ENCODE measurements around the gene ACOX3. TPM values are rescaled to one million over a fixed set of nuclear protein-coding genes. Genes with fewer than 3 reads are reported as not detected.

ACOX3 gene
- polyA plus RNA-seq, 1 of the 3 experiments (the other 2 are of a cell fraction) = 8.4 TPM

GRCh38 chr4:8470451-8471024 lies 30.0 kb upstream of the ACOX3 start:
- no peaks in the 10 kb centered on the region for H4K20me1 ChIP-seq (ENCODE audit: insufficient read depth)
- H3K4me1 ChIP-seq (ENCODE audit: control insufficient read depth in 1 of 2, insufficient read depth in 2 of 2, low read depth in 1 of 2, low read length in 1 of 2) = no peaks in the 10 kb centered on the region
- no peak overlapping the region for H3K4me2 ChIP-seq
- H3F3A ChIP-seq (replicated peaks; ENCODE audit: insufficient read depth) = peaks cover 5% of the 10 kb centered on the region
- POLR2A ChIA-PET = no interaction called here
- H3K4me3 ChIP-seq (ENCODE audit: low read depth in 2 of 2, low read length in 1 of 2) = no peak overlapping the region
- CTCF ChIA-PET = interaction anchor here (1.3 to 4.5 kb wide), 5 partner anchors 32 to 447 kb away, joined by 3 to 54 read pairs (median 11); partner anchors contain the start of gene CPZ
- TF ChIP-seq REST (IDR thresholded peaks at IDR 0.05; ENCODE audit: low read depth, low read length) (no peak), SMC3 (IDR thresholded peaks at IDR 0.05; ENCODE audit: low read depth, low read length) (no peak), GATA2 (CRISPR knock-in tag; IDR thresholded peaks at IDR 0.05) (no peak), YY1 (IDR thresholded peaks at IDR 0.05; ENCODE audit: low read depth) (no peak), RAD21 (IDR thresholded peaks at IDR 0.05; ENCODE audit: low read length) (no peak)
- DNase-seq = no peak
- H3K9me3 ChIP-seq = no peaks in the 10 kb centered on the region
- no peak overlapping the region for H3K9ac ChIP-seq
- no peaks in the 10 kb centered on the region for H3K27me3 ChIP-seq (ENCODE audit: insufficient read depth)
- 96% methylated on average over 13 of the region's 14 CpGs for WGBS (ENCODE audit: low lambda C conversion rate)
- H3K27ac ChIP-seq (ENCODE audit: low read depth in 2 of 2, low read length in 1 of 2) = no peak overlapping the region
- no peaks in the 10 kb centered on the region for H3K9me2 ChIP-seq
- H3K79me2 ChIP-seq (ENCODE audit: insufficient read depth) = no peaks in the 10 kb centered on the region
- H2AFZ ChIP-seq (ENCODE audit: low read depth) = no peak overlapping the region
- H3K36me3 ChIP-seq (replicated peaks in 1 of 2; ENCODE audit: control insufficient read depth in 1 of 2, insufficient read depth in 2 of 2, low read length in 1 of 2) = peaks cover 3 to 40% of the 10 kb centered on the region in 2 experiments

- no peaks in the 10 kb centered on the region for H3K9me2 ChIP-seq
- WGBS (ENCODE audit: low lambda C conversion rate) = 93% methylated on average over 12 of the region's 14 CpGs
Observed at GRCh38 chr4:8469550-8469949, 29.0 kb upstream of the ACOX3 start.

More at GRCh38 chr4:8469550-8469949, 29.0 kb upstream of the ACOX3 start:
- H3K27ac ChIP-seq (ENCODE audit: low read depth in 2 of 2, low read length in 1 of 2) = no peak overlapping the region
- TF ChIP-seq RFX5 (IDR thresholded peaks at IDR 0.05; ENCODE audit: low read length) (no peak), JUND (IDR thresholded peaks at IDR 0.05) (no peak), MEF2A (IDR thresholded peaks at IDR 0.05; ENCODE audit: borderline replicate concordance, low read depth) (no peak), IRF3 (IDR thresholded peaks at IDR 0.05; ENCODE audit: low read depth, low read length) (no peak), FOXJ3 (CRISPR knock-in tag; IDR thresholded peaks at IDR 0.05) (no peak), EP300 (IDR thresholded peaks at IDR 0.05; ENCODE audit: borderline replicate concordance in 1 of 2, low read depth in 1 of 2, low read length in 1 of 2) (no peak), SMC3 (IDR thresholded peaks at IDR 0.05; ENCODE audit: low read depth, low read length) (no peak), ELF1 (IDR thresholded peaks at IDR 0.05) (no peak), TEAD4 (IDR thresholded peaks at IDR 0.05; ENCODE audit: borderline replicate concordance, insufficient read depth) (no peak)
- POLR2A ChIA-PET = no interaction called here
- no peaks in the 10 kb centered on the region for H3K27me3 ChIP-seq (ENCODE audit: insufficient read depth)
- H3K9ac ChIP-seq = no peak overlapping the region
- H3K9me3 ChIP-seq = no peaks in the 10 kb centered on the region
- peaks cover 3 to 48% of the 10 kb centered on the region in 2 experiments for H3K36me3 ChIP-seq (replicated peaks in 1 of 2; ENCODE audit: control insufficient read depth in 1 of 2, insufficient read depth in 2 of 2, low read length in 1 of 2)
- peak; percentile 17 for DNase-seq
- H3K4me3 ChIP-seq (ENCODE audit: low read depth in 2 of 2, low read length in 1 of 2) = no peak overlapping the region
- CTCF ChIA-PET = interaction anchor here (1.0 to 4.5 kb wide), 20 partner anchors 8 to 1398 kb away, joined by 3 to 54 read pairs (median 6); partner anchors contain the start of gene CPZ
- no peaks in the 10 kb centered on the region for H3K79me2 ChIP-seq (ENCODE audit: insufficient read depth)
- H3K4me1 ChIP-seq (ENCODE audit: control insufficient read depth in 1 of 2, insufficient read depth in 2 of 2, low read depth in 1 of 2, low read length in 1 of 2) = no peaks in the 10 kb centered on the region
- no peak overlapping the region for H3K4me2 ChIP-seq
- no peak overlapping the region for H2AFZ ChIP-seq (ENCODE audit: low read depth)
- peaks cover 5% of the 10 kb centered on the region for H3F3A ChIP-seq (replicated peaks; ENCODE audit: insufficient read depth)
- no peaks in the 10 kb centered on the region for H4K20me1 ChIP-seq (ENCODE audit: insufficient read depth)
